Panc1 (cell line): Measurements from ENCODE around the gene SPEF1.

Source experiments
- CTCF ChIP-seq: fragments of 450-650 bp; IDR thresholded peaks from 2 replicates; pipeline ENCODE4 v1.5.1; 2017; ENCODE audit warnings: mild to moderate bottlenecking
- POLR2AphosphoS5 ChIP-seq: IDR thresholded peaks from 2 replicates; pipeline ENCODE4 v1.6.1; 2012; ENCODE audit warnings: mild to moderate bottlenecking, low read depth, low read length, moderate library complexity
- SIN3A ChIP-seq: IDR thresholded peaks from 2 replicates; pipeline ENCODE4 v1.6.1; 2012; ENCODE audit warnings: low read depth, mild to moderate bottlenecking, low read length, moderate library complexity, borderline replicate concordance; ENCODE audit not compliant: insufficient read depth

GRCh38 chr20:3767110-3767426 lies 14.2 kb downstream of the SPEF1 start:
- no peak for TF ChIP-seq CTCF
- TF ChIP-seq POLR2AphosphoS5: no peak
- no peak for TF ChIP-seq SIN3A
